Testis (tissue), 2 donors: ENCODE measurements around the gene TBC1D32.

Source experiments
- POLR2A ChIP-seq: fragments of 450-650 bp; IDR thresholded peaks from one replicate; pipeline ENCODE4 v1.6.1; 2017; ENCODE audit warnings: antibody characterized with exemption, mild to moderate bottlenecking, moderate library complexity
- TF ChIP-seq, protein P1 (sequence below), 3 experiments: fragments of 450-650 bp in 2 of 3; fragments of 200-600 bp in 1 of 3; sonication (generic) in 1 of 3; IDR thresholded peaks; one replicate each; pipeline ENCODE4 v1.5.1; 2016 to 2019; ENCODE audit warnings: antibody characterized with exemption in 3 of 3, mild to moderate bottlenecking in 2 of 3, moderate library complexity in 1 of 3

DNA sequence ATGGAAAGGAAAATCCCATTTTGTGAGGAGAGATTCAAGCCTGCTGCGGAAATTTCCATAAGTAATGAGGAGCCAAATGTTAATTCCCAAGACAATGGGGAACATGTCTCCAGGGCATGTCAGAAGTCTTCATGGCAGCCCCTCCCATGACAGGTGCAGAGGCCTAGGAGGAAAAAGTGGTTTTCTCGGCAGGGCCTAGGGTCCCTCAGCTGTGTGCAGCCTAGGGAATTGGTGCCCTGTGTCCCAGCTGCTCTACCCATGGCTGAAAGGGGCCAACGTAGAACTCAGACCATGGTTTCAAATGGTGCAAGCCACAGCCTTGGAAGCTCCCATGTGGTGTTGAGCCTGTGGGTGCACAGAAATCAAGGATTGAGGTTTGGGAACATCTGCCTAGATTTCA is 269.9 kb downstream of the TBC1D32 start:
- TF ChIP-seq, protein P1, sequence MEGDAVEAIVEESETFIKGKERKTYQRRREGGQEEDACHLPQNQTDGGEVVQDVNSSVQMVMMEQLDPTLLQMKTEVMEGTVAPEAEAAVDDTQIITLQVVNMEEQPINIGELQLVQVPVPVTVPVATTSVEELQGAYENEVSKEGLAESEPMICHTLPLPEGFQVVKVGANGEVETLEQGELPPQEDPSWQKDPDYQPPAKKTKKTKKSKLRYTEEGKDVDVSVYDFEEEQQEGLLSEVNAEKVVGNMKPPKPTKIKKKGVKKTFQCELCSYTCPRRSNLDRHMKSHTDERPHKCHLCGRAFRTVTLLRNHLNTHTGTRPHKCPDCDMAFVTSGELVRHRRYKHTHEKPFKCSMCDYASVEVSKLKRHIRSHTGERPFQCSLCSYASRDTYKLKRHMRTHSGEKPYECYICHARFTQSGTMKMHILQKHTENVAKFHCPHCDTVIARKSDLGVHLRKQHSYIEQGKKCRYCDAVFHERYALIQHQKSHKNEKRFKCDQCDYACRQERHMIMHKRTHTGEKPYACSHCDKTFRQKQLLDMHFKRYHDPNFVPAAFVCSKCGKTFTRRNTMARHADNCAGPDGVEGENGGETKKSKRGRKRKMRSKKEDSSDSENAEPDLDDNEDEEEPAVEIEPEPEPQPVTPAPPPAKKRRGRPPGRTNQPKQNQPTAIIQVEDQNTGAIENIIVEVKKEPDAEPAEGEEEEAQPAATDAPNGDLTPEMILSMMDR (IDR thresholded peaks at IDR 0.05): no peak
- TF ChIP-seq POLR2A: no peak
